PFSK-1 (cell line): ENCODE measurements around the gene PRPF19.

Source experiments
- FOXP2 ChIP-seq: optimal IDR thresholded peaks from 2 replicates; pipeline ENCODE3; 2011; ENCODE audit warnings: borderline replicate concordance, control low read depth, inconsistent platforms; ENCODE audit not compliant: insufficient read depth; ENCODE audit errors: extremely low read length, extremely low read depth
- POLR2AphosphoS5 ChIP-seq: IDR thresholded peaks from 2 replicates; pipeline ENCODE4 v1.6.1; 2012; ENCODE audit warnings: low read depth, mild to moderate bottlenecking, control low read depth, low read length, moderate library complexity
- SIN3A ChIP-seq: IDR thresholded peaks from 2 replicates; pipeline ENCODE4 v1.6.1; 2012; ENCODE audit warnings: mild to moderate bottlenecking, low read length, moderate library complexity, borderline replicate concordance; ENCODE audit not compliant: insufficient read depth
- TAF1 ChIP-seq: IDR thresholded peaks from 2 replicates; pipeline ENCODE4 v1.6.1; 2012; ENCODE audit warnings: low read length, control low read depth, borderline replicate concordance; ENCODE audit not compliant: insufficient read depth
- TF ChIP-seq, protein P1 (sequence below), 2 experiments: IDR thresholded peaks; 2 replicates each; pipeline versions ENCODE4 v1.6.1 to v1.8.0; 2011 to 2012; ENCODE audit warnings: low read depth in 2 of 2, low read length in 2 of 2, control low read depth in 1 of 2, inconsistent platforms in 1 of 2, mild to moderate bottlenecking in 1 of 2, moderate library complexity in 1 of 2; ENCODE audit not compliant: insufficient read depth in 1 of 2

DNA sequence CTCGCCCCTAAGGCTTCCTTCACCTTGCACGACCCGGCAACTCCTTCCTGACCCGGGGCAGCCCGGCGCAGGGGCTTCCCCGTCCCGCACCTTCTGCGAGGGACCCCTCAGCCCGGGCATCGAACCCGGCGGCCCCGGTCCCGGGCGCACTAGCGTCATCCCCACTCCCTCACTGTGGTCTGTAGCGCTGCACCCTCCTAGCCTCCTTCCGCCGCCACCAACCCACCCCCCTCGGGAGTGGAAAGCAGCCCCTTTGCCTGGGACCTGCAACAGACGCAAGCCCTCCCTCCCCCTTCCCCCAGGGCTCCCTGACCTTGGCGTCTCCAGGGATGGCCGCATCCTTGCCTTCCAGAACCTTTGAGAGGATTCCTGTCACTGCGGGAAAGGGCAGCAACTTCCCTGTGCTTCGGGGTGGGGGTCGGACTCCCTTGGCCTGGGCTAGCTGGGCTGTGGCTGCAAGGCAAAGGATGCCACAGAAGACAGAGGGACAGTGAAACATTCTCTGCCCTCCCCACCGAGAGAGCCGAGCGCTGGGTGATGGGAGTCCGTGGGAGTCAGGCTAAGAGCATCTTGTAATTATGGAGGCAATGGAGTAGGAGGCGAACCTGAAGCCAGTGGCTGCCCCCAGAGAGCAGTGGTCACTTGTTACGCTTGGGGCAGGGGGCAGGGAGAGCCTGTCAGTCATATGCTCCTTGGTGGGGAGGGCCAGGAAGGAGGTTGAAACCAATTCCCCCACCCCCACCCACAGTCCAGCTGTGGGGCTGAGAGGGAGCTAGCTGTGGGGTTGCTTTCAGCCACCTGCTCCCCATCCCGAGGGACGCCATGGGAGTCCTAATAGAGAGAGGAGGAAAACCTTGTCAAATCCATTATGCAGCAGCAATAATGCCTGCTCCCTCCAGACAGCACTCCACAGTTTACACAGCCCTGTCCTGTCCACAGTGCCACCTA lies 18.8 kb upstream of the PRPF19 start:
- no peak for TF ChIP-seq TAF1
- TF ChIP-seq POLR2AphosphoS5, result no peak
- TF ChIP-seq FOXP2, result no peak
- TF ChIP-seq SIN3A, result no peak
- TF ChIP-seq, protein P1, sequence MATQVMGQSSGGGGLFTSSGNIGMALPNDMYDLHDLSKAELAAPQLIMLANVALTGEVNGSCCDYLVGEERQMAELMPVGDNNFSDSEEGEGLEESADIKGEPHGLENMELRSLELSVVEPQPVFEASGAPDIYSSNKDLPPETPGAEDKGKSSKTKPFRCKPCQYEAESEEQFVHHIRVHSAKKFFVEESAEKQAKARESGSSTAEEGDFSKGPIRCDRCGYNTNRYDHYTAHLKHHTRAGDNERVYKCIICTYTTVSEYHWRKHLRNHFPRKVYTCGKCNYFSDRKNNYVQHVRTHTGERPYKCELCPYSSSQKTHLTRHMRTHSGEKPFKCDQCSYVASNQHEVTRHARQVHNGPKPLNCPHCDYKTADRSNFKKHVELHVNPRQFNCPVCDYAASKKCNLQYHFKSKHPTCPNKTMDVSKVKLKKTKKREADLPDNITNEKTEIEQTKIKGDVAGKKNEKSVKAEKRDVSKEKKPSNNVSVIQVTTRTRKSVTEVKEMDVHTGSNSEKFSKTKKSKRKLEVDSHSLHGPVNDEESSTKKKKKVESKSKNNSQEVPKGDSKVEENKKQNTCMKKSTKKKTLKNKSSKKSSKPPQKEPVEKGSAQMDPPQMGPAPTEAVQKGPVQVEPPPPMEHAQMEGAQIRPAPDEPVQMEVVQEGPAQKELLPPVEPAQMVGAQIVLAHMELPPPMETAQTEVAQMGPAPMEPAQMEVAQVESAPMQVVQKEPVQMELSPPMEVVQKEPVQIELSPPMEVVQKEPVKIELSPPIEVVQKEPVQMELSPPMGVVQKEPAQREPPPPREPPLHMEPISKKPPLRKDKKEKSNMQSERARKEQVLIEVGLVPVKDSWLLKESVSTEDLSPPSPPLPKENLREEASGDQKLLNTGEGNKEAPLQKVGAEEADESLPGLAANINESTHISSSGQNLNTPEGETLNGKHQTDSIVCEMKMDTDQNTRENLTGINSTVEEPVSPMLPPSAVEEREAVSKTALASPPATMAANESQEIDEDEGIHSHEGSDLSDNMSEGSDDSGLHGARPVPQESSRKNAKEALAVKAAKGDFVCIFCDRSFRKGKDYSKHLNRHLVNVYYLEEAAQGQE (IDR thresholded peaks at IDR 0.05; ENCODE audit: insufficient read depth in 1 of 2, low read depth in 2 of 2, low read length in 2 of 2), result no peak
